Left renal cortex interstitium (tissue), 4 donors: ENCODE results near the gene PNCK. TPM values are rescaled to one million over a fixed set of nuclear protein-coding genes. Genes with fewer than 3 reads are reported as not detected.
"Not testable (repeated sequence)": the region's sequence is repeated elsewhere in the genome, so short reads cannot be mapped to it uniquely, and the experiment has no call there.

ENCODE experiments used
- DNase-seq, 4 donors: peaks; one replicate each; pipeline ENCODE4 v3.0.0-alpha.2; 2013; ENCODE audit warnings: low read depth in 4 of 4, low spot score in 2 of 4, missing footprints in 1 of 4
- polyA plus RNA-seq, 4 donors: library from polyadenylated mRNA; unstranded; fragments of 120-200 nt; gene quantifications; one replicate each; pipeline ENCODE4 v1.2.1, GENCODE V29; 2013; ENCODE audit not compliant: insufficient read length in 4 of 4

PNCK gene
- 10 to 100 TPM in 2 of 4 donors, 1 to 10 TPM in 2; 6.5 to 13.3 (median 8.9) TPM for polyA plus RNA-seq

GRCh38 chrX:153673428-153674218, at the start of gene PNCK:
PNCK (minus strand) TSS chrX:153673813; CDS start chrX:153673076, 737 bp downstream.
- DNase-seq = no peak

GRCh38 chrX:153722704-153723350, 49.2 kb upstream of the PNCK start:
- DNase-seq = no peak

- DNase-seq = no peak
Observed at GRCh38 chrX:153719701-153720100, 46.1 kb upstream of the PNCK start.

- no peak for DNase-seq
Observed at GRCh38 chrX:153719238-153719637, 45.6 kb upstream of the PNCK start.

- no peak for DNase-seq
Observed at GRCh38 chrX:153717445-153717844, 43.8 kb upstream of the PNCK start.

GRCh38 chrX:153714256-153714655, 40.6 kb upstream of the PNCK start:
- no peak for DNase-seq

GRCh38 chrX:153709726-153710674, 36.4 kb upstream of the PNCK start:
- no peak for DNase-seq

- no peak for DNase-seq
Observed at GRCh38 chrX:153708415-153708814, 34.8 kb upstream of the PNCK start.

GRCh38 chrX:153707406-153707805, 33.8 kb upstream of the PNCK start:
- no peak for DNase-seq

- no peak for DNase-seq
Observed at GRCh38 chrX:153706799-153707198, 33.2 kb upstream of the PNCK start.

GRCh38 chrX:153705403-153706060, 31.9 kb upstream of the PNCK start:
- DNase-seq = not testable (repeated sequence)

- not testable (repeated sequence) for DNase-seq
Observed at GRCh38 chrX:153704631-153705402, 31.2 kb upstream of the PNCK start.

GRCh38 chrX:153704021-153704526, 30.5 kb upstream of the PNCK start:
- DNase-seq = no peak

- DNase-seq = no peak
Observed at GRCh38 chrX:153703036-153703370, 29.4 kb upstream of the PNCK start.

GRCh38 chrX:153702336-153703035, 28.9 kb upstream of the PNCK start:
- no peak for DNase-seq

GRCh38 chrX:153701706-153702105, 28.1 kb upstream of the PNCK start:
- no peak for DNase-seq

GRCh38 chrX:153700967-153701366, 27.4 kb upstream of the PNCK start:
- no peak for DNase-seq

GRCh38 chrX:153700376-153700945, 26.8 kb upstream of the PNCK start:
- no peak for DNase-seq
